Esophagus muscularis mucosa (tissue), 4 donors: ENCODE results near the gene RAB40A. TPM values are rescaled to one million over a fixed set of nuclear protein-coding genes. Genes with fewer than 3 reads are reported as not detected.

Experiments used
- DNase-seq: peaks from one replicate; pipeline ENCODE4 v3.0.0-alpha.2; 2017; ENCODE audit errors: extremely low spot score
- H3K27ac ChIP-seq, 4 donors: fragments of 200-600 bp; sonication (generic); replicated peaks in 1 of 4; 1 replicate in 3 of 4; 2 replicates in 1 of 4; pipeline ENCODE4 v1.5.1; 2016 to 2019; ENCODE audit warnings: mild to moderate bottlenecking in 1 of 4
- H3K27me3 ChIP-seq, 4 donors: fragments of 200-600 bp; sonication (generic); one replicate each; pipeline versions ENCODE4 v1.5.1 to v1.6.0; 2016 to 2019
- H3K36me3 ChIP-seq, 4 donors: fragments of 200-600 bp; sonication (generic); one replicate each; pipeline ENCODE4 v1.5.1; 2016 to 2019
- H3K4me1 ChIP-seq, 4 donors: fragments of 200-600 bp; sonication (generic); one replicate each; pipeline ENCODE4 v1.5.1; 2016 to 2019
- H3K4me3 ChIP-seq, 4 donors: fragments of 200-600 bp; sonication (generic); 1 replicate in 2 of 4; 2 replicates in 2 of 4; pipeline ENCODE4 v1.5.1; 2016 to 2019; ENCODE audit warnings: mild to moderate bottlenecking in 4 of 4, moderate library complexity in 1 of 4
- H3K9me3 ChIP-seq, 4 donors: fragments of 200-600 bp; sonication (generic); 1 replicate in 3 of 4; 2 replicates in 1 of 4; pipeline ENCODE4 v1.5.1; 2016 to 2019
- EP300 ChIP-seq: sonication (generic); formaldehyde crosslinking; IDR thresholded peaks from one replicate; pipeline ENCODE4 v1.6.1; 2017; ENCODE audit warnings: antibody characterized with exemption
- POLR2A ChIP-seq: fragments of 450-650 bp; IDR thresholded peaks from one replicate; pipeline ENCODE4 v1.6.1; 2017; ENCODE audit warnings: antibody characterized with exemption, moderate library complexity, mild to moderate bottlenecking, low read depth
- POLR2AphosphoS5 ChIP-seq, 2 donors: sonication (generic); formaldehyde crosslinking; IDR thresholded peaks; one replicate each; pipeline ENCODE4 v1.6.1; 2017; ENCODE audit warnings: antibody characterized with exemption in 2 of 2
- WGBS: methylation state at CpG from one replicate; pipeline ENCODE4 v1.1.5; 2018; 5-methylcytosine and 5-hydroxymethylcytosine counted together
- intact Hi-C: fragments of 100-400 bp; cut with DNase I; formaldehyde crosslinking; loops from one replicate; pipeline ENCODE4 v1.15.1; 2023
- total RNA-seq, 4 donors: library from RNA; depleted of rRNA; stranded (reverse); fragments of >200 nt; gene quantifications; one replicate each; pipeline versions ENCODE4 v1.1.0 to v1.2.1, GENCODE V29; 2016
- TF ChIP-seq, protein P1 (sequence below), 3 experiments: fragments of 200-600 bp in 2 of 3; fragments of 450-650 bp in 1 of 3; sonication (generic) in 2 of 3; IDR thresholded peaks; one replicate each; pipeline ENCODE4 v1.5.1; 2017 to 2019; ENCODE audit warnings: antibody characterized with exemption in 3 of 3, mild to moderate bottlenecking in 2 of 3, moderate library complexity in 1 of 3

RAB40A gene
- total RNA-seq, 4 donors from 2014 or later: 4.5 to 13.2 (median 9.5) TPM

DNA sequence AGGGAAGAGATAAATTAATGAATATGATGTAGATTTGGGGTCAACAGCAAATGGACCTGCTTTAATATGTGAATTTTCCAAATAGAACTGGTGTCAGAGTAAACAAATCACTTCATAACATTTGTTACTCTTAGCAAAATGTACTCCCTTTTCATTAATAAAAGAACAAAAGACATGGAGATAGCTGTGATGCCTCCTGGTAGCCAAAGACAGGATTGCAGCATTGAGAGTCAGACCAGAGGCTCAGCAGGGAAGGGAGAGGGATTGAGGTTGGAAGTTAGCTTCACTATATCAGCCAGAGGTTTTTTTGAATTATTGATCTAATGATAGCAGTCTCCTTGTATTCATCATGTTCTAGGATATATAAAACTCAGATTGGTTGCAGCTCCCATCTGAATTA, 17.4 kb upstream of the RAB40A start:
- Histone ChIP-seq H3K36me3 (no peaks in the 10 kb centered on the region), H3K27me3 (no peaks in the 10 kb centered on the region), H3K4me3 (no peak overlapping the region), H3K9me3 (no peaks in the 10 kb centered on the region), H3K27ac (peak overlapping the region; percentile 63 to 80 (median 72)), H3K4me1 (peaks cover 0 to 71% (median 21%) of the 10 kb centered on the region in 4 donors)
- no peak for DNase-seq
- intact Hi-C loops: no loop called here
- TF ChIP-seq POLR2A: no peak
- TF ChIP-seq, protein P1, sequence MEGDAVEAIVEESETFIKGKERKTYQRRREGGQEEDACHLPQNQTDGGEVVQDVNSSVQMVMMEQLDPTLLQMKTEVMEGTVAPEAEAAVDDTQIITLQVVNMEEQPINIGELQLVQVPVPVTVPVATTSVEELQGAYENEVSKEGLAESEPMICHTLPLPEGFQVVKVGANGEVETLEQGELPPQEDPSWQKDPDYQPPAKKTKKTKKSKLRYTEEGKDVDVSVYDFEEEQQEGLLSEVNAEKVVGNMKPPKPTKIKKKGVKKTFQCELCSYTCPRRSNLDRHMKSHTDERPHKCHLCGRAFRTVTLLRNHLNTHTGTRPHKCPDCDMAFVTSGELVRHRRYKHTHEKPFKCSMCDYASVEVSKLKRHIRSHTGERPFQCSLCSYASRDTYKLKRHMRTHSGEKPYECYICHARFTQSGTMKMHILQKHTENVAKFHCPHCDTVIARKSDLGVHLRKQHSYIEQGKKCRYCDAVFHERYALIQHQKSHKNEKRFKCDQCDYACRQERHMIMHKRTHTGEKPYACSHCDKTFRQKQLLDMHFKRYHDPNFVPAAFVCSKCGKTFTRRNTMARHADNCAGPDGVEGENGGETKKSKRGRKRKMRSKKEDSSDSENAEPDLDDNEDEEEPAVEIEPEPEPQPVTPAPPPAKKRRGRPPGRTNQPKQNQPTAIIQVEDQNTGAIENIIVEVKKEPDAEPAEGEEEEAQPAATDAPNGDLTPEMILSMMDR (IDR thresholded peaks at IDR 0.05): peak in 1 of 3 experiments; percentile 26

DNA sequence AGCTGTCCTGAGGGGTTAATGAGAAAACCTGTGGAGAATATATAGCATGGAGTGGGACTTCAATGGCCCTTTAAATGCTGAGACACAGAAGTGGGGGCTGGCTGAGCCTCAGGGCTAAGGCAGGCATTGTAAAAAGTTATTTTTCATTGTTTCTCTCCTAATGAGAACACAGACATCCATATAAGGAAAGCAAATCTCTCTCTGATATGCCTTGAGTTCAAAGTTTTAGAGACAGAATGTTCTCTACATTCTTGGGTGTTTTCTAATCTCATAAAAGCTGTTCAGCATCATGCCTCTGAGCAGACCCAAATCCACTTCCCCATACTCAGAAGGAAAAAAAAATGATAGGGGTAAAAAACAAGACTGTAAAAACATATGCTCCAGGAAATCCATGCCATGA, 16.8 kb upstream of the RAB40A start:
- DNase-seq: no peak
- H3K36me3 ChIP-seq: no peaks in the 10 kb centered on the region
- H3K4me1 ChIP-seq: peaks cover 0 to 71% (median 21%) of the 10 kb centered on the region in 4 donors
- TF ChIP-seq POLR2A: no peak
- TF ChIP-seq POLR2AphosphoS5 (IDR thresholded peaks at IDR 0.05): peak; percentile 4 to 47
- H3K27me3 ChIP-seq: no peaks in the 10 kb centered on the region
- no peaks in the 10 kb centered on the region for H3K9me3 ChIP-seq
- intact Hi-C loops: no loop called here
- peak overlapping the region; percentile 63 to 80 (median 72) for H3K27ac ChIP-seq
- peak overlapping the region in 2 of 4 donors; percentile 3 to 13 for H3K4me3 ChIP-seq

DNA sequence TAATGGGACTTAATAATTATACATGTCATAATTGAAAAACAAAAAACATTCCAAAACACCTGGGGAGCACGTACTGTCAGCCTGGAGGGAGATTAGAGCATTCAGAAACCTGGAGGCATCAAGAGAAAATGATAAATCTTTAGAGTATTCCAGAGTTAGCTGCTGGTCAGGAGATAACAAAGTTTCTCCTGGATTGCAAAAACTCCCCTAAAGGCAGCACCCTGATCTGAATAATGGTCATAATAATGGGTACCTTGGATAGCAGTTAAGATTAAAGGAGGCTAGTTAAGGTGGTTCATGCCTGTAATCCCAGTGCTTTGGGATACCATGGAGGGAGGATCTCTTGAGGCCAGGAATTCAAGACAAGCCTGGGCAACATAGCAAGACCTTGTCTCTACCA, 15.9 kb upstream of the RAB40A start:
- peaks cover 0 to 63% (median 21%) of the 10 kb centered on the region in 4 donors for H3K4me1 ChIP-seq
- intact Hi-C loops: no loop called here
- H3K36me3 ChIP-seq: no peaks in the 10 kb centered on the region
- no peaks in the 10 kb centered on the region for H3K27me3 ChIP-seq
- H3K4me3 ChIP-seq: peak overlapping the region in 2 of 4 donors; percentile 4 to 13
- no peaks in the 10 kb centered on the region for H3K9me3 ChIP-seq
- TF ChIP-seq POLR2A: no peak
- TF ChIP-seq POLR2AphosphoS5 (IDR thresholded peaks at IDR 0.05): no peak
- TF ChIP-seq, protein P1 (IDR thresholded peaks at IDR 0.05): no peak
- TF ChIP-seq EP300: no peak
- DNase-seq: no peak
- 51% methylated on average over 1 of the region's 1 CpG for WGBS
- H3K27ac ChIP-seq: peak overlapping the region; percentile 63 to 80 (median 72)

DNA sequence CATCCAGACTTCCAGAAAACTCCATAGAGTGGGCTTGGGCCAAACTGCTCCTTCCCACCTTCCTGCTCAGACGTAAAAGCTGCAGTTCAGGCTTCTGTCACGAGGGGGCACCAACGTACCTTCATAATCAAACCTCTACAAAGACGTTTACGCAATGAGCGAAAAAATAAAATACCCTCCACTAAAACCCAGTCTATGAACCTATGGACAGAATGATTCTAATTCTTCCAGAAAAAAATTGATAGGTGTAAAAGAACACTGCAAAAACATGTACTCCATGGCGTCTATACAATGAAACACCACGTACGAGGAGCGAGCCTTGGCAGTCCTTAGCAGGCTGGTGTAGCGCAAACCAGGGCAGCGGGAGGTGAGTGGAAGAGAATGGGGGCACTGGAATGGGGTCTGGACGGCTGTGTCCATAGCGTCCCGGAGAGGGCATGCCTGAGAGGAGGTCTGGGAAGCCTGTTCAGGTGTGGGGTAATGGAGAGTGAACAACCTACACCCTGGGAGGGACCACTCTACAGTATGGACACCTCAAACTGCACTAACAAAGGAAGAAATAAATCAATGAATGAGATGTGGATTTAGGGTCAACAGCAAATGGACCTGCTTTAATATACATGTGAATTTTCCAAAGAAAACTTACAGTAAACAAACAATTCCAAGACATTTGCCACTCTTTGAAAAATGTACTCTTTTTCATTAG, 14.4 kb upstream of the RAB40A start:
- H3K27me3 ChIP-seq: no peaks in the 10 kb centered on the region
- H3K27ac ChIP-seq: peak overlapping the region; percentile 13 to 62 (median 58)
- intact Hi-C loops: loop anchor here (2.0 to 5.0 kb wide), 3 partner anchors 99 to 283 kb away; partner anchors contain the start of gene MORF4L2
- peak overlapping the region; percentile 46 to 50 (median 48) for H3K4me3 ChIP-seq
- DNase-seq: peak; percentile 94
- TF ChIP-seq, protein P1 (IDR thresholded peaks at IDR 0.05): peak; percentile 72 to 90 (median 86)
- TF ChIP-seq POLR2AphosphoS5 (IDR thresholded peaks at IDR 0.05): peak in 1 of 2 donors; percentile 39
- TF ChIP-seq POLR2A: no peak
- no peak for TF ChIP-seq EP300
- 11% methylated on average over 15 of the region's 15 CpGs for WGBS
- no peaks in the 10 kb centered on the region for H3K36me3 ChIP-seq
- H3K9me3 ChIP-seq: no peaks in the 10 kb centered on the region
- peaks cover 0 to 48% (median 14%) of the 10 kb centered on the region in 4 donors for H3K4me1 ChIP-seq

DNA sequence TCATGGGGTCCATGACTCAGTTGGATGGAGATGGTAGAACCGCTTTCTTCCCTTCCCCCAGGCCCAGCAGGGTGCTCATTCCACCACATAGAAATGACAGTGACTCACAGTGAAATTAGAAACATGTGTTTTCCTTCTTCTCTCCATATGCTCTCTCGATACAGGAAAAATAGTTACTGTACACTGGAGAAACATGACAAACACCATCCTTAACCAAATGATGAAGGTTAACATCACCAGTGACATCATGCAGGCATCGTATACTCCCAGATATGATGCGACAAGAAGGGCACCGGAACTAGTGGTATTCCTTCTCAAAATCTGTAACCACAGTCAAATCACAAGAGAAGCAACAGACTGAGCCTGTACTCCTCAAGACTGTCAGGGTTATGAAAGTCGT, 11.7 kb upstream of the RAB40A start:
- 76% methylated on average over 6 of the region's 6 CpGs for WGBS
- Histone ChIP-seq H3K27ac (no peak overlapping the region), H3K4me3 (no peak overlapping the region), H3K27me3 (no peaks in the 10 kb centered on the region), H3K4me1 (peaks cover 0 to 23% (median 3%) of the 10 kb centered on the region in 4 donors), H3K9me3 (no peaks in the 10 kb centered on the region), H3K36me3 (peaks cover 0 to 3% (median 0%) of the 10 kb centered on the region in 4 donors)
- DNase-seq: no peak
- no peak for TF ChIP-seq POLR2AphosphoS5 (IDR thresholded peaks at IDR 0.05)
- TF ChIP-seq, protein P1 (IDR thresholded peaks at IDR 0.05): no peak
- TF ChIP-seq EP300: no peak
- TF ChIP-seq POLR2A: no peak
- intact Hi-C loops: loop anchor here (5.0 kb wide), 2 partner anchors 101 to 156 kb away; partner anchors contain the start of gene MORF4L2
